Glomerular visceral epithelial cell (primary cell): ENCODE results near the gene CABCOCO1.
"Not testable (repeated sequence)": the region's sequence is repeated elsewhere in the genome, so short reads cannot be mapped to it uniquely, and the experiment has no call there.

Source experiments
- DNase-seq: peaks from one replicate; pipeline ENCODE4 v3.0.0-alpha.2; 2016; ENCODE audit errors: extremely low spot score

CABCOCO1 gene

GRCh38 chr10:61642676-61643075 is 20.1 kb upstream of the CABCOCO1 start:
- no peak for DNase-seq

GRCh38 chr10:61643316-61643751 is 19.4 kb upstream of the CABCOCO1 start:
- no peak for DNase-seq

- DNase-seq, result no peak
Measured at GRCh38 chr10:61653699-61654098, 9.0 kb upstream of the CABCOCO1 start.

- no peak for DNase-seq
Measured at GRCh38 chr10:61655335-61655851, 7.3 kb upstream of the CABCOCO1 start.

- DNase-seq, result no peak
Measured at GRCh38 chr10:61663466-61663865, 737 bp downstream of the CABCOCO1 start.

- DNase-seq, result no peak
Measured at GRCh38 chr10:61664985-61665384, 2.3 kb downstream of the CABCOCO1 start.

GRCh38 chr10:61669161-61669725 is 6.5 kb downstream of the CABCOCO1 start:
- DNase-seq, result no peak

- no peak for DNase-seq
Measured at GRCh38 chr10:61669849-61670248, 7.1 kb downstream of the CABCOCO1 start.

GRCh38 chr10:61673360-61673759 is 10.6 kb downstream of the CABCOCO1 start:
- no peak for DNase-seq

- DNase-seq, result no peak
Measured at GRCh38 chr10:61682323-61682722, 19.6 kb downstream of the CABCOCO1 start.

- DNase-seq, result no peak
Measured at GRCh38 chr10:61683319-61683718, 20.6 kb downstream of the CABCOCO1 start.

GRCh38 chr10:61684894-61685507 is 22.3 kb downstream of the CABCOCO1 start:
- DNase-seq, result no peak

GRCh38 chr10:61688551-61689308 is 26.0 kb downstream of the CABCOCO1 start:
- no peak for DNase-seq

- DNase-seq, result not testable (repeated sequence)
Measured at GRCh38 chr10:61691667-61692066, 28.9 kb downstream of the CABCOCO1 start.

GRCh38 chr10:61692447-61693010 is 29.8 kb downstream of the CABCOCO1 start:
- no peak for DNase-seq

- DNase-seq, result no peak
Measured at GRCh38 chr10:61698968-61699655, 36.4 kb downstream of the CABCOCO1 start.

- no peak for DNase-seq
Measured at GRCh38 chr10:61701055-61701705, 38.5 kb downstream of the CABCOCO1 start.

- DNase-seq, result no peak
Measured at GRCh38 chr10:61701706-61702105, 39.0 kb downstream of the CABCOCO1 start.

- no peak for DNase-seq
Measured at GRCh38 chr10:61702584-61702983, 39.9 kb downstream of the CABCOCO1 start.

GRCh38 chr10:61705022-61705613 is 42.4 kb downstream of the CABCOCO1 start:
- DNase-seq, result no peak

- no peak for DNase-seq
Measured at GRCh38 chr10:61708846-61709245, 46.1 kb downstream of the CABCOCO1 start.
